GM12873 (cell line): ENCODE results near the gene OR5AR1.

Experiments used
- TF ChIP-seq, protein P1 (sequence below): IDR thresholded peaks from 2 replicates; pipeline ENCODE4 v1.5.1; 2012; ENCODE audit warnings: low read depth, mild to moderate bottlenecking, moderate library complexity, low read length, control low read depth; ENCODE audit not compliant: insufficient read depth; ENCODE audit errors: missing control alignments

The OR5AR1 gene

DNA sequence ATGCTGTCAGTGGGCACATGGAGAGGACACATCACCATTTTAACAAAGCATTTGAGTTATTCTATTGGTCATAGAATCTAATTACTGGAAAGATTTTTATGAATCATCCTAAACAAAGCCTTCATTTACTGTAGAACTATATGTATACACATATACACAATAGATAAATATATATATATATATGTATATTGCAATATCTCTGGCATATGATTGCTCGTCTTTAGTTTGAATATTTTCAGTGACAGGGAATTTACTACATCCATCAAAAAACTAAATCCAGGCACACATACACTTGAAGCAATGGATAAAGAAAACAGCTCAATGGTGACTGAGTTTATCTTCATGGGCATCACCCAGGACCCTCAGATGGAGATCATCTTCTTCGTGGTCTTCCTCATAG, at the start of gene OR5AR1:
OR5AR1 (plus strand) TSS at position 301 of the 400 bp plus-strand sequence; CDS start at position 301, 0 bp downstream.
- TF ChIP-seq, protein P1, sequence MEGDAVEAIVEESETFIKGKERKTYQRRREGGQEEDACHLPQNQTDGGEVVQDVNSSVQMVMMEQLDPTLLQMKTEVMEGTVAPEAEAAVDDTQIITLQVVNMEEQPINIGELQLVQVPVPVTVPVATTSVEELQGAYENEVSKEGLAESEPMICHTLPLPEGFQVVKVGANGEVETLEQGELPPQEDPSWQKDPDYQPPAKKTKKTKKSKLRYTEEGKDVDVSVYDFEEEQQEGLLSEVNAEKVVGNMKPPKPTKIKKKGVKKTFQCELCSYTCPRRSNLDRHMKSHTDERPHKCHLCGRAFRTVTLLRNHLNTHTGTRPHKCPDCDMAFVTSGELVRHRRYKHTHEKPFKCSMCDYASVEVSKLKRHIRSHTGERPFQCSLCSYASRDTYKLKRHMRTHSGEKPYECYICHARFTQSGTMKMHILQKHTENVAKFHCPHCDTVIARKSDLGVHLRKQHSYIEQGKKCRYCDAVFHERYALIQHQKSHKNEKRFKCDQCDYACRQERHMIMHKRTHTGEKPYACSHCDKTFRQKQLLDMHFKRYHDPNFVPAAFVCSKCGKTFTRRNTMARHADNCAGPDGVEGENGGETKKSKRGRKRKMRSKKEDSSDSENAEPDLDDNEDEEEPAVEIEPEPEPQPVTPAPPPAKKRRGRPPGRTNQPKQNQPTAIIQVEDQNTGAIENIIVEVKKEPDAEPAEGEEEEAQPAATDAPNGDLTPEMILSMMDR = no peak

DNA sequence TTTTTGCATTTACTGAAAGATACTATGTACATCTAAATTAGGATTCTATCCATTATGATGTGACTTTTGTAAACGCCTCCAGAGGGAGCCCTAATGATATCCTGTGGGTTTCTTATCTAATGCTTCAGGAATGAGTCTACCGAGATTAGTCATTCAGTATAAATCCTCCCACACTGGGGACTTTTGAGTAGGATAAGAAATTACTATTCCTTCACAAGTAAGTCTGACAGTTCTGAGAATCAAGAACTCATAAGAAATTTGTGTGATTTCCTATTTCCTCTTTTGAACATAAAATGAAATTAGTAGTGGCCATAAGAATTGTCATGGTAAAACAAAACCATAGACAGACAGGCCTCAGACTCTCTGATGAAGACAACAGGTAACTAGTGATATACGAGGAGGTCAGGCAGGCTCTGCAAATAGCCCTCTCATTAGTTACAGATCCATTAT, 38.8 kb upstream of the OR5AR1 start:
- TF ChIP-seq, protein P1 = peak; percentile 24

DNA sequence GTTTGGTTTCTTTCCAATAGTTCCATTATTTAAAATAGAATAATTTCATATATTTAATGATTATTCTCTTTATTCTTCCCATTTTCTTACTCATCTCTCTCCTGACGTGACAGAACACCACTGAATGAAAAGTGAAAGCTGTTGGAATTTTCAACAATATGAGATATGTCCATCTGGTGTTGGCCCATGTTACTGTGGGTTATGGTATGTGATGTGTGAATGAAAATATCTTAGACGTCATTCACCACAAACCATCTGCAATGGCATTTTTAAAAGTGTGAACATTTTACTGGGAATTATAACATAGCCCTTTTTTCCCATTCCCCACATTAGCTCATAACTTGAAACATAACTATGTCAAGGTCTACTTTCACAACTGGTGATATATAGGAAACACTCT, 37.5 kb upstream of the OR5AR1 start:
- TF ChIP-seq, protein P1 = no peak

DNA sequence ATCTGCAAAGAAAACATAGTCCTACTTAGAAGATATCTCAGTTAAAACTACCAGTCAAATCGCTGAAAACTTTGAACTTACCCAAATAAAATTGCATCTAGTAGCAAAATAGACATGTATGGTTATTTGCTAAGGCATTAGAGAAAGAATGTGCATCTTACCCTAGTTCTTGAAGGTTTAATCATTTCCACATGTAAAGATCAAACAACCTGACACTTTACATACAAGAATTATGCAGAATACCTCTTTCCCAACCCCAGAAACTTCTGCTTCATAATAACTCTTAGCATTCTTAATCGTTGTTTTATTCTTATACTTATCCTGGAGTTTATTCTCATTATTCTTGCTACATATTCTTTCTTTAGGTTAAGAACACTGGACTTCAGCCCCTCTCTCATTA, 31.2 kb upstream of the OR5AR1 start:
- TF ChIP-seq, protein P1 = no peak

DNA sequence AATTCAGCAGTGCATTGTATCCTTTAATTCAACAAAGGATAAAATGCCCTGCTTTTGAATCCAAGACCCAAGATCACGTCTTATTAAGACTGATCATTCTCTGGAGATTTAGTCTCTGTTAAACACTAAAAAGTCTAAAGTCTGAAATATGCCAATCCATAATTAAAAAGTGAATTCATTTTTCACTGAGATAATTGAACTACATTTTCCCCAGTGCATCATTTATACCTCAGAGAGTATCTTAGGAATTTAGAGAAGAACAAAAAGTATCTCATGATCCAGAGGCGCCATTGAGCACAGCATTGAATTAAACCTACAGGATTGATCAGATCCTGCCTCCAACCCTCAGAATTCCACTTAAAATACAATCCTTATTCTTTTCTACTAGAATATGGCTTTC, 26.6 kb upstream of the OR5AR1 start:
- TF ChIP-seq, protein P1 = no peak

DNA sequence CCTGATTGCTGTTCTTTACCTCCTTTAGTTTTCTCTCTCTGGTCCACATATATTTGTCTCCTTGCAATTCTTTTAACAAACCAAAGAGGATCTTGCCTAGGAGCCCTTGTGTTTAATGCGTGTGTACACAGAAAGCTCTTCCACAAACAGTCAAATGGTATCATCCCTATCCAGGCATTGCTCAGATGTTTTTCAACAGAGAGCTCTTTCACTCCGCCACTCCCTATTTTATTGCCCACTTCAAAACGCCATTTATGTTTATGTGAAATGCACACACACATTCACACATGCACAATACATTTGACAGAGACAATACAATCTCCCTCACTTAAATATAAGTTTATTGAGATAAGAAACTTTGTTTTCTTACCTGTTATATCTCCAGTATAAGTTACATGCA, 26.0 kb upstream of the OR5AR1 start:
- TF ChIP-seq, protein P1 = no peak

DNA sequence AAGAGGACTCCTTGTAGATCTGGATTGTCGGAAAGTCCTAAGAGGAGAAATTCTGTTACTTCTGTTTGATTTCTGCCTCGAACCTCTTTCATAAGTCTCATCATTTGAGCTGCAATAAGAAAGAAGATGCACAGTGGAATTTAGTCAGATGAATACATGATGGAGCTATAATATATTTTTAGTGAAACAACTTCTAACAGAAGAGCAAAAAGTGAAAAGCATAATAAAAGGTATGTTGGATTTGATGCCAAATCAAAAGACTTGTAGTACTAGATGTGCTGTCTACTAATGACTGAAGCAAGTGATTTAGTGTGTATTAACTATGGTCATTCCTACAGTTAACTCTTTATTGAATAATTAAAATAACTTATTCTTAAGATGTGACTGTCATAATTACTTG, 21.1 kb upstream of the OR5AR1 start, which contains the start of gene OR5AP2:
OR5AP2 (minus strand) TSS at position 101 of the 400 bp plus-strand sequence; CDS start at position 101, 0 bp downstream.
- TF ChIP-seq, protein P1 = no peak
